Measurements from ENCODE around the gene CABLES2.

CABLES2 gene

GRCh38 chr20:62392621-62393334 is 14.3 kb downstream of the CABLES2 start:
- no peak overlapping the region for H3K4me3 Mint-ChIP-seq
- H3K9me3 Mint-ChIP-seq: no peaks in the 10 kb centered on the region
- no peak overlapping the region for H3K27ac Mint-ChIP-seq
- H3K36me3 Mint-ChIP-seq: peaks cover 43% of the 10 kb centered on the region
- H3K4me1 Mint-ChIP-seq: peaks cover 32% of the 10 kb centered on the region
- DNase-seq (ENCODE audit: low spot score in 2 of 2) (no peak), ATAC-seq (peak; percentile 4)

GRCh38 chr20:62392077-62392418 is 15.0 kb downstream of the CABLES2 start:
- peaks cover 28% of the 10 kb centered on the region for H3K4me1 Mint-ChIP-seq
- no peaks in the 10 kb centered on the region for H3K9me3 Mint-ChIP-seq
- ATAC-seq: no peak
- DNase-seq (ENCODE audit: low spot score in 2 of 2): no peak
- no peak overlapping the region for H3K4me3 Mint-ChIP-seq
- peaks cover 45% of the 10 kb centered on the region for H3K36me3 Mint-ChIP-seq
- no peak overlapping the region for H3K27ac Mint-ChIP-seq

- H3K4me3 Mint-ChIP-seq: no peak overlapping the region
- H3K36me3 Mint-ChIP-seq: peaks cover 50% of the 10 kb centered on the region
- peaks cover 26% of the 10 kb centered on the region for H3K4me1 Mint-ChIP-seq
- H3K27ac Mint-ChIP-seq: no peak overlapping the region
- no peak for DNase-seq (ENCODE audit: low spot score in 2 of 2)
- H3K9me3 Mint-ChIP-seq: no peaks in the 10 kb centered on the region
- no peak for ATAC-seq
These were observed 15.7 kb downstream of the CABLES2 start for GRCh38 chr20:62391165-62392076.

- no peaks in the 10 kb centered on the region for H3K9me3 Mint-ChIP-seq
These were observed 16.5 kb downstream of the CABLES2 start for GRCh38 chr20:62390317-62391164.

GRCh38 chr20:62389601-62390087 is 17.4 kb downstream of the CABLES2 start:
- no peak for DNase-seq (ENCODE audit: low spot score in 2 of 2)
- Mint-ChIP-seq H3K4me3 (no peak overlapping the region), H3K27ac (peak overlapping the region; percentile 58), H3K4me1 (peaks cover 40% of the 10 kb centered on the region), H3K9me3 (no peaks in the 10 kb centered on the region), H3K36me3 (peaks cover 55% of the 10 kb centered on the region)
- no peak for ATAC-seq

More at GRCh38 chr20:62390317-62391164, 16.5 kb downstream of the CABLES2 start:
- Mint-ChIP-seq H3K36me3 (peaks cover 55% of the 10 kb centered on the region), H3K4me3 (no peak overlapping the region), H3K4me1 (peaks cover 33% of the 10 kb centered on the region), H3K27ac (peak overlapping the region; percentile 58)
- ATAC-seq (no peak), DNase-seq (ENCODE audit: low spot score in 2 of 2) (no peak)

- peak overlapping the region; percentile 92 for H3K4me3 Mint-ChIP-seq
- H3K27ac Mint-ChIP-seq: peak overlapping the region; percentile 7
- DNase-seq (ENCODE audit: low spot score in 2 of 2): no peak
- peaks cover 40% of the 10 kb centered on the region for H3K4me1 Mint-ChIP-seq
- no peaks in the 10 kb centered on the region for H3K9me3 Mint-ChIP-seq
- no peak for ATAC-seq
- H3K36me3 Mint-ChIP-seq: peaks cover 59% of the 10 kb centered on the region
These were observed 18.1 kb downstream of the CABLES2 start for GRCh38 chr20:62388839-62389600.

- peak overlapping the region; percentile 92 for H3K4me3 Mint-ChIP-seq
- H3K36me3 Mint-ChIP-seq: peaks cover 62% of the 10 kb centered on the region
- peak overlapping the region; percentile 93 for H3K27ac Mint-ChIP-seq
- ATAC-seq (no peak), DNase-seq (ENCODE audit: low spot score in 2 of 2) (no peak)
- no peaks in the 10 kb centered on the region for H3K9me3 Mint-ChIP-seq
- peaks cover 45% of the 10 kb centered on the region for H3K4me1 Mint-ChIP-seq
These were observed 19.0 kb downstream of the CABLES2 start for GRCh38 chr20:62387933-62388635.

GRCh38 chr20:62387219-62387913 is 19.7 kb downstream of the CABLES2 start:
- H3K36me3 Mint-ChIP-seq: peaks cover 68% of the 10 kb centered on the region
- no peak for ATAC-seq
- H3K4me3 Mint-ChIP-seq: peak overlapping the region; percentile 92
- no peak for DNase-seq (ENCODE audit: low spot score in 2 of 2)
- peaks cover 51% of the 10 kb centered on the region for H3K4me1 Mint-ChIP-seq
- H3K27ac Mint-ChIP-seq: peak overlapping the region; percentile 93
- H3K9me3 Mint-ChIP-seq: no peaks in the 10 kb centered on the region

GRCh38 chr20:62386383-62387218 is 20.5 kb downstream of the CABLES2 start, which contains the start of gene RPS21:
RPS21 (plus strand) TSS chr20:62387103; CDS start chr20:62387339, 236 bp downstream.
- ATAC-seq (peak; percentile 95), DNase-seq (ENCODE audit: low spot score in 2 of 2) (peak; percentile 82 to 93)
- Mint-ChIP-seq H3K27ac (peak within 1 kb of the TSS; percentile 93), H3K36me3 (peaks cover 76% of the 10 kb centered on the region), H3K4me1 (peaks cover 59% of the 10 kb centered on the region), H3K9me3 (peaks cover 4% of the 10 kb centered on the region), H3K4me3 (peak within 1 kb of the TSS; percentile 92)

GRCh38 chr20:62382306-62383198 is 24.5 kb downstream of the CABLES2 start:
- ATAC-seq (peak; percentile 76), DNase-seq (ENCODE audit: low spot score in 2 of 2) (peak; percentile 61 to 81)
- Mint-ChIP-seq H3K9me3 (peaks cover 4% of the 10 kb centered on the region), H3K4me1 (peaks cover 34% of the 10 kb centered on the region), H3K27ac (peak overlapping the region; percentile 41), H3K36me3 (peaks cover 36% of the 10 kb centered on the region), H3K4me3 (no peak overlapping the region)

GRCh38 chr20:62381842-62382241 is 25.2 kb downstream of the CABLES2 start:
- Mint-ChIP-seq H3K4me1 (peaks cover 33% of the 10 kb centered on the region), H3K9me3 (peaks cover 4% of the 10 kb centered on the region), H3K27ac (peak overlapping the region; percentile 41), H3K4me3 (no peak overlapping the region), H3K36me3 (peaks cover 29% of the 10 kb centered on the region)
- DNase-seq (ENCODE audit: low spot score in 2 of 2) (no peak), ATAC-seq (no peak)

Data from stimulated activated effector memory CD8-positive, alpha-beta T cell treated with anti-CD3 and anti-CD28 coated beads, Interleukin-12 subunit alpha, Interleukin-12 subunit beta, amount 100 ng/mL, for 72 hours (primary cell).